ENCODE measurements around the gene WDR90.

WDR90 gene

GRCh38 chr16:692356-693108, 43.4 kb downstream of the WDR90 start:
- no peak for DNase-seq

DNA sequence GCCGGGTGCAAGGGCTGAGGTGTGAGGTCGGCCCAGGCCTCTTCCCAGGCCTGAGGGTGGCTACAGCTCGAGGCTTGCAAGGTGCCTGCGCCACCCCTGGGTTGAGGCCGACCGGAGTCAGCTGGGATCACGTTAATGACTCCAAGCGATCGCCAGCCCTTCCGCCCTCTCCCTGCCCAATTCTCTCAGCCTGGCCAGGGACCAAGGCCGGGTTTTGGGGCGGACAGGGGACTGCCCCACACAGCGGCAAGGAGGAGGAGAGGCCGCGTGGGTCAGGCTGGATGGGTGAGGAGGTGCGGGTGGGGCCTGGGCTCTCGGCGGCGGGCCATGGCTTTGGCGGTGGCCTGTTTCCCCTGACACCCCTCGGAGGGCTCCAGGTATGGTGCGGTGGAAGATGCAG, 44.2 kb downstream of the WDR90 start:
- no peak for DNase-seq

- DNase-seq = no peak
Measured at GRCh38 chr16:693766-694165, 44.6 kb downstream of the WDR90 start.

DNA sequence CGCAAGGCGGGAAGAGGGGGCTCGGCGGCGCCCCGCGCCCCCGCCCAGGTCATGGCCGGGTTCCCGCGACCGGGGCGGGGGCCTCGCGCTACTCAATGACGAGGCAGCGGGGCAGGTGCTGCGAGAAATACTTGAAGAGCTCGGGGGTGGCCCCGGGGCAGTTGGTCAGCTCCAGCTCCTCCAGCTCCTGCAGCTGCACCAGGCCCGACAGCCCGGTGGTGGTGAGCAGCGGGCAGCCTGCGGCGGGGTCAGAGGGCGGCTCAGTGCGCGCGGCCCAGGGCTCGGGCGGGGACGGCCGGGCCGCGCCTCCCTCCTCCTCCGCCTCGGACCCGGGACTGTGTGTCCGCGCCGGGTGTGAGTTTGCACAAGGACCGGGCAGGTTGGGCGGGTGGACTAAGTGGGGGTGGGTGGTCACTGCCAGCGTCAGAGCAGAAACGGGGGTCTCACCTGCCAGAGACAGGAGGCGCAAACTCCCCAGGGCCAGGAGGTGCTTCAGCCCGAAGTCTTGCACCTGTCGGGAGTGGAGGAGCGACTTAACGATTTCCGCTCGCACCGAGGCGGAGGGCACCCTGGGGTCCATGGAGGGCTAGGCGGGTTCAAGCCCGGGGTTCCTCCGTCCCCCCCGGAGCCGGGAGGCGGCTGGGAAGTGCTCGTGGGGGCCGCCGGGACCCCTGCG, 45.2 kb downstream of the WDR90 start:
- no peak for DNase-seq

DNA sequence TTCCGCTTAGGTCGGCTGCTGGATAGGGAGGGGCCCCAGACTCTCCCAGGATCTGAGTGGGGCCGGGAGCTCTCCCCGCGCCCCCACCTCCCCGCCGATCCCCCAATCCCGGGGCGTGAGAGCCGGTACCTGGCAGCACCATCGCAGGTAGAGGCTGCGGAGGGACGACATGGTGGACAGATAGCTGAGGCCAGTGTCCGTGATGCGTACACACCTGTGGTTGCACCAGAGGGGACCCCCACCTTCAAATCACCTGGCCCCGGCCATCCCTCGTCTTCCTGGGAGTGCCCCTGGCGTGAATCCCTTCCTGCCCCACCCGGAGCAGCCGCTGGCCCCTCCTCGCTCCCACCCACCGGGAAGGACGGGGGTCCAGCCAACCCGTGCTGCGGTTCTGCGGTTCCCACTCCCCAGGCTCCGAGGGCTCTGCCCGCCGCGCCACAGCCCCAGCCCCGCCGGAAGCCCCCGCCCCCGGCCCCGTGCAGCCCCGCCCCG, 45.7 kb downstream of the WDR90 start:
- DNase-seq = no peak

DNA sequence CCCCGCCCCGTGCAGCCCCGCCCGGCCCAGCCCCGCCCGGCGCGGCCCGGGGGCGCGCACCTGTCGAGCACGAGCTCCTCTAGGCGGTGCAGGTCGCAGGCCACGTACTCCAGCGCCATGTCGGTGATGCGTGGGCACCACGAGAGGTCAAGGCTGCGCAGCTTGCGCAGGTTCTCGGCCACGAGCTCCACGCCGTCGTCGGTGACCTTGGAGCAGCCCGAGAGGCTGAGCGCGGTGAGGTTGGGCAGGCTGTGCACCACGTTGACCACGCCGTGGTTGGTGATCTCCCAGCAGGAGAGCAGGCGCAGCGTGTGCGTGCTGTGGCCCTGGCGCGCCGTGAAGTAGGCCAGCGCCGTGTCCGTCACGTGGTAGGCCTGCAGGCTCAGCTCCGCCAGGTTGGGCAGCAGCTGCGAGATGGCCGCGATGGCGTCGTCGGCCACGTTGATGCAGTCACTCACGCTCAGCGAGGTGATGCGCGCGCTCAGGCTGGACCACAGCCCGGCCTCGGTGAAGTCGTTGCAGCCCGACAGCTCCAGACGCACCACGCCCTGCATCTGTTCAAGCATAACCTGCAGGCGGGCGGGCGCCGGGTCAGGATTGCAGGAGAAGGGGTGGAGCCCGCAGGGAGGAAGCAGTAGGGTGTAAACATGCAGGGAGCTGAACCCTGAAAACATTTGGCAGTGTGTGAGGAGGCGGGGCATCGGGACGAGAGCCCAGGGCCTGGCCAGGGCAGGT, 46.4 kb downstream of the WDR90 start:
- DNase-seq = no peak

GRCh38 chr16:698911-699671, 49.9 kb downstream of the WDR90 start:
- no peak for DNase-seq

GRCh38 chr16:700684-701584, 51.8 kb downstream of the WDR90 start:
- no peak for DNase-seq

GRCh38 chr16:702341-702740, 53.2 kb downstream of the WDR90 start:
- no peak for DNase-seq

GRCh38 chr16:703406-703805, 54.2 kb downstream of the WDR90 start:
- no peak for DNase-seq

DNA sequence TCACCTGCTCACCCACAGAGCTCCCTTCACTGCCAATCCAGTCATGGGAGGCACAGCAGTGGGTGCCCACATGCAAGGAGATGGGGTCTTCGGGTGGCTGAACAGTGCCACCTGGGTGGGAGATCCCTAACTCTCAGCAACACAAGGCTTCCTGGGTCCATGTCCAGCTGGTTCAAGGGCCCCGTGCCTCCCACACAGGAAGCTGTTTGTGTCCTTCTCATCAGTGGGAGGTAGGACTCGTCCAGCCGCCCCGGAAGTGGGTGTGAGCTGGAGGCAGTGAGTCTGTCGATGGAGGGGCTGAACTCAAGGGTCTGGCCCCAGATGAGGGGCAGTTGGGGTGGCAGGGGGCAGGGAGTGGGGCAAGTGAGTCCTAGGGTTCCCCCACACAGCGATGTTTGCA, 54.9 kb downstream of the WDR90 start:
- DNase-seq = no peak

GRCh38 chr16:704552-705380, 55.6 kb downstream of the WDR90 start:
- no peak for DNase-seq

- DNase-seq = no peak
Measured at GRCh38 chr16:705431-706188, 56.4 kb downstream of the WDR90 start, which contains the start of gene FBXL16. FBXL16 (minus strand) TSS chr16:705801; CDS start chr16:697405, 8,396 bp downstream.

- no peak for DNase-seq
Measured at GRCh38 chr16:706189-707061, 57.3 kb downstream of the WDR90 start.

GRCh38 chr16:707062-707538, 57.9 kb downstream of the WDR90 start:
- DNase-seq = no peak

DNA sequence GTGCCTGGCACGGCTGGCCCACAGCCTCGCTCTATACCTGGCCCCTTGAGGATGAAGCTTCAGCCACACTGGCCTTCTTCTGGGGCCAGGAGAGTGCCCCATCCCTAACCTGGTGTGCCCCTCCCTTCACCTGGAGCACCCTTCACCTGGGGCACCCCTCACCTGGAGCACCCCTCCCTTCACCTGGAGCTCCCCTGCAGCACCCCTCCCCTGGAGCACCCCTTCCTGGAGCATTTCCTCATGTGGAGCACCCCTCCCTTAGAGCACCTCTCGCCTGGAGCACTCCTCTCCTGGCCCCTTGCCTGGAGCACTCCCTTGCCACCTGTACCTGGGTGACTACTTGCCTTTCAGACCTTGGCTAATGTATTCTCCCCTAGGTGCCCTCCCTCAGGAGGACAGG, 58.9 kb downstream of the WDR90 start:
- no peak for DNase-seq

DNA sequence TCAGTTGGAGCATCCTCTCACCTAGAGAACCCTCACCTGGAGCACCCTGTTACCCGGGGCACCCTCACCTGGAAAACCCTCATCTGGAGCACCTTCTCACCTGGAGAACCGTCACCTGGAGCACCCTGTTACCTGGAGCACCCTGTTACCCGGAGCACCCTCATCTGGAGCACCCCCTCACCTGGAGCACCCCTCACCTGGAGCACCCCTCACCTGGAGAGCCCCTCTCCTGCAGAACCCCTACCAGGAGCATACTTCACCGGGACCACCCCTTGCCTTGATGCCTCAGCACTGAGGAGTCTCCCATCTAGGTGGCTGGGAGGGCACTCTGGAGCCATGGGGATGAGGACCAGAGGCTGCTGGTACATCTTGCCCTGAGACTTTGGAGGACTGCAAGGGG, 59.8 kb downstream of the WDR90 start:
- no peak for DNase-seq

DNA sequence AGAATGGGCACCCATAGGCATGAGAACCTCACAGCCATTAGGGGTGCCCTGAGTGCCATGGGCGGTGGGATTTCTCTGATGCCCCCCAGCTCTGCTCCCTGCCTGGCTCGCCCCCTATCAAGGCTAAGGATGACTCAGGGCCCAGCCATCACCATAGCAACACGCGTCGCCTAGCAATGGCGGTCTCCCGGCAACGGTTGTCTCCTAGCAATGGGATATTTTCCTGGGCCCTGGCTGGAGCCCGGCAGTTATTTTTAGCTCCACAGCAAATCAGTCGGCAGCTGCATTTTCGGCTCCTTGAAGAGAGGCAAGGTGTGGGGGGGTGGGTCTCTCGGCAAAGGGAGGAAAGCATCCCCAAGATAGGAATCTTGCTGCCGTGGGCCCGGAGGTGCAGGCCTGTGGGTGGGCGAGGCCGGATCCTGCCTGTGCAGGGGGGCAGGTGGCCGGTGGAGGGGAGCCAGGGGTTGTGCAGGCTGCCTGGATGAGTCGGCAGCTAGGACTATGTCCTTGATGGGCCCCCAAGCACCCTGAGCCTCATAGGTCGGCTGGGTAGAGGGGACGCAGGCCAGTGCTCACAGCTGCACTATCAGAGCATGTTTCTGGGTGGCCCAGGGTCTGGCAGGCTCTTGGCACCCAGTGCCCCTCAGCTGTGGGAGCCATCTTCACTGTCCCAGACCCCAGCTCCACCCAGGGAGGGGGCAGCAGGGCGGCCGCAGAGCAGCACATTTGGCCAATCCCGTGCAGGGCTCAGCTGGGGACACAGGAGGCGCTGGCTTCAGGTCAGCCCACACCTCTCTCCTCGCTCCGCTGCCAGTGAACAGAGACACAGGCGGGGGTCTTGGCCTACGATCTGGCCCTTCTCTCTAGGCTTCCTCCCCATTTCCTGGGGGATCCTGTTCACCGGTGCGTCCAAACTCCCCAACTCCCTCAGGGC, 60.7 kb downstream of the WDR90 start:
- DNase-seq = peak; percentile 84

All from fibroblast of skin of right biceps (primary cell).